Endothelial cell of umbilical vein (primary cell): ENCODE results near the gene YIPF2. TPM values are rescaled to one million over a fixed set of nuclear protein-coding genes. Genes with fewer than 3 reads are reported as not detected.

Experiments
- BruUV-seq: library from RNA; stranded (reverse); fragments of 400-500 nt; replicated peaks from 2 replicates; lab custom pipeline; 2021; lab: Mats Ljungman, UMichigan
- CTCF ChIA-PET: fragments of 300-600, 350-600 bp; sonication (Branson Sonifier 250); formaldehyde crosslinking; loops from one replicate; lab custom pipeline; 2021; ENCODE audit warnings: antibody characterized with exemption, inconsistent platforms; lab: Charles Lee
- POLR2A ChIA-PET: fragments of 300-600, 350-600 bp; sonication (Branson Sonifier 250); formaldehyde crosslinking; loops from one replicate; lab custom pipeline; 2021; ENCODE audit warnings: antibody characterized with exemption, inconsistent platforms; lab: Charles Lee
- DNase-seq: peaks from one replicate; pipeline ENCODE4 v3.0.0-alpha.2; 2011; ENCODE audit warnings: low read depth, low spot score
- FAIRE-seq: peaks from 2 replicates; lab custom pipeline; 2011; peaks lifted over from hg19 to GRCh38; lab: Jason Lieb, UNC
- H2AFZ ChIP-seq: 2 replicates; pipeline ENCODE4 v1.6.0; 2012; ENCODE audit warnings: low read depth, low read length, control low read depth, inconsistent platforms
- H3K27ac ChIP-seq: 2 replicates; pipeline ENCODE4 v1.5.1; 2011; ENCODE audit warnings: low read depth, mild to moderate bottlenecking, control low read depth, low read length, moderate library complexity; ENCODE audit not compliant: insufficient read depth
- H3K27me3 ChIP-seq, 2 experiments: 2 replicates each; pipeline versions ENCODE4 v1.6.0 to v1.6.1; 2011; ENCODE audit warnings: low read length in 2 of 2, mixed read lengths in 1 of 2; ENCODE audit not compliant: control insufficient read depth in 2 of 2, insufficient read depth in 2 of 2
- H3K36me3 ChIP-seq, 2 experiments: 2 replicates in 1 of 2; 3 replicates in 1 of 2; pipeline ENCODE4 v1.5.1; 2011; ENCODE audit warnings: low read length in 2 of 2, mild to moderate bottlenecking in 1 of 2, moderate library complexity in 1 of 2; ENCODE audit not compliant: control insufficient read depth in 2 of 2, insufficient read depth in 2 of 2; ENCODE audit errors: extremely low read depth in 1 of 2
- H3K4me1 ChIP-seq: 3 replicates; pipeline ENCODE4 v1.5.1; 2011; ENCODE audit warnings: mild to moderate bottlenecking, low read length; ENCODE audit not compliant: control insufficient read depth, insufficient read depth; ENCODE audit errors: extremely low read depth
- H3K4me2 ChIP-seq: 2 replicates; pipeline ENCODE4 v1.6.1; 2011; ENCODE audit warnings: low read length, control low read depth, mixed read lengths; ENCODE audit not compliant: insufficient read depth
- H3K4me3 ChIP-seq, 3 experiments: fragments of 200-600 bp in 1 of 3; sonication (generic), shearing (Covaris generic) in 1 of 3; replicated peaks in 1 of 3; 2 replicates each; pipeline ENCODE4 v1.5.1; 2011 to 2016; ENCODE audit warnings: control low read depth in 3 of 3, low read length in 3 of 3, mild to moderate bottlenecking in 2 of 3, inconsistent platforms in 1 of 3, low read depth in 1 of 3, moderate library complexity in 1 of 3; ENCODE audit not compliant: insufficient read depth in 1 of 3
- H3K79me2 ChIP-seq: 2 replicates; pipeline ENCODE4 v1.6.0; 2012; ENCODE audit warnings: low read length, inconsistent platforms; ENCODE audit not compliant: control insufficient read depth, insufficient read depth
- H3K9ac ChIP-seq: replicated peaks from 2 replicates; pipeline ENCODE3; 2011; ENCODE audit warnings: low read length, control low read depth; ENCODE audit not compliant: insufficient read depth; ENCODE audit errors: extremely low read depth
- H3K9me1 ChIP-seq: replicated peaks from 3 replicates; pipeline ENCODE4 v1.6.0; 2011; ENCODE audit warnings: mild to moderate bottlenecking, low read length; ENCODE audit not compliant: control insufficient read depth, insufficient read depth; ENCODE audit errors: extremely low read depth
- H3K9me3 ChIP-seq: replicated peaks from 2 replicates; pipeline ENCODE4 v1.5.1; 2012; ENCODE audit warnings: low read length, inconsistent platforms; ENCODE audit not compliant: control insufficient read depth, insufficient read depth
- H4K20me1 ChIP-seq: replicated peaks from 2 replicates; pipeline ENCODE3; 2011; ENCODE audit warnings: mild to moderate bottlenecking, low read length; ENCODE audit not compliant: control insufficient read depth, insufficient read depth; ENCODE audit errors: extremely low read depth
- CTCF ChIP-seq, 2 donors: IDR thresholded peaks; 1 replicate in 1 of 2; 2 replicates in 1 of 2; pipeline ENCODE4 v1.5.1; 2011; ENCODE audit warnings: low read length in 2 of 2, mild to moderate bottlenecking in 2 of 2, moderate library complexity in 2 of 2, control low read depth in 1 of 2, inconsistent platforms in 1 of 2, low read depth in 1 of 2; ENCODE audit not compliant: insufficient read depth in 1 of 2; ENCODE audit errors: extremely low read depth in 1 of 2
- EZH2 ChIP-seq: IDR thresholded peaks from 2 replicates; pipeline ENCODE4 v1.6.1; 2012; ENCODE audit warnings: borderline replicate concordance, low read depth, mild to moderate bottlenecking, moderate library complexity, low read length, inconsistent platforms; ENCODE audit not compliant: severe bottlenecking
- FOS ChIP-seq: IDR thresholded peaks from 2 replicates; pipeline ENCODE4 v1.6.1; 2011; ENCODE audit warnings: mild to moderate bottlenecking, low read length, moderate library complexity, borderline replicate concordance; ENCODE audit not compliant: insufficient read depth
- GATA2 ChIP-seq: IDR thresholded peaks from 2 replicates; pipeline ENCODE4 v1.7.0; 2011; ENCODE audit warnings: low read depth, mild to moderate bottlenecking, moderate library complexity, mixed read lengths, low read length; ENCODE audit not compliant: insufficient read length, insufficient read depth
- JUN ChIP-seq: IDR thresholded peaks from 2 replicates; pipeline ENCODE4 v1.6.1; 2011; ENCODE audit warnings: borderline replicate concordance, low read depth; ENCODE audit not compliant: insufficient read length, insufficient read depth
- MAX ChIP-seq: IDR thresholded peaks from 2 replicates; pipeline ENCODE4 v1.6.1; 2011; ENCODE audit not compliant: insufficient read depth, insufficient read length
- MYC ChIP-seq: IDR thresholded peaks from one replicate; pipeline ENCODE4 v1.6.1; 2011; ENCODE audit warnings: mild to moderate bottlenecking, low read depth, low read length
- POLR2A ChIP-seq: IDR thresholded peaks from 2 replicates; pipeline ENCODE4 v1.6.1; 2012; ENCODE audit warnings: low read depth, mild to moderate bottlenecking, control low read depth, low read length
- POLR2AphosphoS5 ChIP-seq: IDR thresholded peaks from 2 replicates; pipeline ENCODE4 v1.6.1; 2012; ENCODE audit warnings: low read depth, mild to moderate bottlenecking, control low read depth, low read length, moderate library complexity; ENCODE audit not compliant: insufficient read depth
- dilution Hi-C: fragments of 300-500 bp; cut with MboI; formaldehyde crosslinking; loops from one replicate; pipeline ENCODE4 v1.15.0; 2019; ENCODE audit warnings: low sequenced_read_pairs; ENCODE audit not compliant: extremely low pct_ligation_motif_present
- intact Hi-C: fragments of 100-400 bp; cut with micrococcal nuclease; formaldehyde crosslinking; loops from one replicate; pipeline ENCODE4 v1.10.0; 2022
- polyA plus RNA-seq, 4 experiments: library from polyadenylated mRNA; depleted of rRNA in 3 of 4; stranded (reverse) in 3 of 4; unstranded in 1 of 4; fragments of >200 nt; gene quantifications; 2 replicates each; pipeline versions ENCODE4 v1.2.1 to v1.2.3, GENCODE V29; 2011 to 2012; ENCODE audit warnings: missing spikeins in 1 of 4
- total RNA-seq: library from RNA; stranded (reverse); gene quantifications from 2 replicates; pipeline ENCODE4 v1.2.3, GENCODE V29; 2021

Gene YIPF2
- total and polyA plus RNA-seq, 2 donors (not counting 3 experiments of a cell fraction or from before 2014, with no cell fraction given), result 47.8 to 104 TPM

- Histone ChIP-seq H3K9me3 (no peaks in the 10 kb centered on the region), H4K20me1 (no peaks in the 10 kb centered on the region), H3K9me1 (no peaks in the 10 kb centered on the region), H3K4me1 (no peaks in the 10 kb centered on the region), H3K36me3 (no peaks in the 10 kb centered on the region), H3K4me3 (no peak overlapping the region), H2AFZ (no peak overlapping the region), H3K27ac (no peak overlapping the region), H3K79me2 (peaks cover 21% of the 10 kb centered on the region), H3K9ac (no peak overlapping the region), H3K27me3 (no peaks in the 10 kb centered on the region), H3K4me2 (no peak overlapping the region)
- TF ChIP-seq CTCF (IDR thresholded peaks at IDR 0.05; ENCODE audit: extremely low read depth in 1 of 2, insufficient read depth in 1 of 2, low read depth in 1 of 2, low read length in 2 of 2) (no peak), POLR2A (no peak), MYC (no peak), JUN (no peak), POLR2AphosphoS5 (no peak), EZH2 (no peak), FOS (no peak), GATA2 (no peak), MAX (no peak)
- ChIA-PET POLR2A (no interaction called here), CTCF (interaction anchor here (1.0 to 3.6 kb wide), 4 partner anchors 10 to 26 kb away, joined by 3 to 13 read pairs (median 8); partner anchors contain the start of gene CARM1)
- no peak for DNase-seq
- no TSS peak for BruUV-seq
- FAIRE-seq, result no peak
- intact Hi-C loops, result no loop called here
- dilution Hi-C loops, result no loop called here
These were observed 38.6 kb downstream of the YIPF2 start for GRCh38 chr19:10889880-10890279.
